Right lobe of liver (tissue), 6 donors: ENCODE results near the gene FAM234B. TPM values are rescaled to one million over a fixed set of nuclear protein-coding genes. Genes with fewer than 3 reads are reported as not detected.
"Not testable (repeated sequence)": the region's sequence is repeated elsewhere in the genome, so short reads cannot be mapped to it uniquely, and the experiment has no call there.

Source experiments
- ATAC-seq, 4 donors: fragments of 200-7000 bp; cut with Tn5 transposase; one replicate each; pipeline ENCODE4 v1.9.1; 2020; ENCODE audit warnings: mild to moderate bottlenecking in 4 of 4, moderate library complexity in 4 of 4
- DNase-seq, 3 donors: peaks; one replicate each; pipeline ENCODE4 v3.0.0-alpha.2; 2020
- H3K27ac ChIP-seq, 3 donors: fragments of 200-600 bp; one replicate each; pipeline ENCODE4 v1.8.0; 2022
- H3K27me3 ChIP-seq, 2 donors: fragments of 200-600 bp; one replicate each; pipeline ENCODE4 v1.8.0; 2022
- H3K36me3 ChIP-seq, 4 donors: fragments of 200-600 bp; sonication (generic) in 1 of 4; one replicate each; pipeline versions ENCODE4 v1.5.1 to v1.8.0; 2017 to 2022; ENCODE audit warnings: control low read depth in 1 of 4
- H3K4me1 ChIP-seq, 4 donors: fragments of 200-600 bp; sonication (generic) in 1 of 4; one replicate each; pipeline versions ENCODE4 v1.5.1 to v1.8.0; 2017 to 2022; ENCODE audit warnings: control low read depth in 1 of 4
- H3K4me3 ChIP-seq, 3 donors: fragments of 200-600 bp; one replicate each; pipeline ENCODE4 v1.8.0; 2022
- H3K9me3 ChIP-seq, 4 donors: fragments of 200-600 bp; sonication (generic) in 1 of 4; one replicate each; pipeline versions ENCODE4 v1.5.1 to v1.8.0; 2017 to 2022; ENCODE audit warnings: control low read depth in 1 of 4
- POLR2A ChIP-seq: fragments of 450-650 bp; IDR thresholded peaks from one replicate; pipeline ENCODE4 v1.6.1; 2017; ENCODE audit warnings: antibody characterized with exemption, mild to moderate bottlenecking
- WGBS: methylation state at CpG from one replicate; pipeline ENCODE4 v1.1.6; 2018; ENCODE audit warnings: low coverage, low lambda C conversion rate; ENCODE audit not compliant: insufficient coverage; ENCODE audit errors: missing lambda C conversion rate; 5-methylcytosine and 5-hydroxymethylcytosine counted together
- intact Hi-C, 2 donors: fragments of 100-400 bp; cut with DNase I; formaldehyde crosslinking; loops; one replicate each; pipeline versions ENCODE4 v1.11.2 to v1.14.1; 2022
- total RNA-seq, 6 experiments: library from RNA; depleted of rRNA in 2 of 6; stranded (reverse); fragments of >200 nt in 2 of 6; fragmentation: NEBNext Ultra II Directional in 3 of 6; extraction: Animal tissue kit (Norgen Biotek cat#: 25700) in 3 of 6; gene quantifications; one replicate each; pipeline versions ENCODE4 v1.1.0 to v1.2.4, GENCODE V29; 2016 to 2023
- TF ChIP-seq, protein P1 (sequence below), 4 donors: fragments of 200-600 bp in 3 of 4; fragments of 450-650 bp in 1 of 4; IDR thresholded peaks; one replicate each; pipeline versions ENCODE4 v1.5.1 to v1.8.0; 2016 to 2022; ENCODE audit warnings: antibody characterized with exemption in 4 of 4, mild to moderate bottlenecking in 2 of 4
- donor health status: DM: no; HTN: yes; CAD: no.
- donor health status: DM: no; HTN: no; CAD: no.
- donor health status: DM: no; HTN: no; CAD: no.
- donor health status: DM: no; HTN: yes; CAD: no.
- donor health status: DM: no; HTN: yes; CAD: no.

FAM234B gene
- total RNA-seq, 6 experiments from 2014 or later = 2.9 to 4.8 (median 3.2) TPM

GRCh38 chr12:13049816-13050215, 5.6 kb downstream of the FAM234B start:
- Histone ChIP-seq H3K36me3 (no peaks in the 10 kb centered on the region), H3K4me1 (peaks cover 0 to 12% (median 0%) of the 10 kb centered on the region in 4 donors), H3K9me3 (no peaks in the 10 kb centered on the region), H3K27me3 (no peaks in the 10 kb centered on the region), H3K27ac (no peak overlapping the region), H3K4me3 (no peak overlapping the region)
- 83% methylated on average over 1 of the region's 3 CpGs for WGBS
- TF ChIP-seq, protein P1, sequence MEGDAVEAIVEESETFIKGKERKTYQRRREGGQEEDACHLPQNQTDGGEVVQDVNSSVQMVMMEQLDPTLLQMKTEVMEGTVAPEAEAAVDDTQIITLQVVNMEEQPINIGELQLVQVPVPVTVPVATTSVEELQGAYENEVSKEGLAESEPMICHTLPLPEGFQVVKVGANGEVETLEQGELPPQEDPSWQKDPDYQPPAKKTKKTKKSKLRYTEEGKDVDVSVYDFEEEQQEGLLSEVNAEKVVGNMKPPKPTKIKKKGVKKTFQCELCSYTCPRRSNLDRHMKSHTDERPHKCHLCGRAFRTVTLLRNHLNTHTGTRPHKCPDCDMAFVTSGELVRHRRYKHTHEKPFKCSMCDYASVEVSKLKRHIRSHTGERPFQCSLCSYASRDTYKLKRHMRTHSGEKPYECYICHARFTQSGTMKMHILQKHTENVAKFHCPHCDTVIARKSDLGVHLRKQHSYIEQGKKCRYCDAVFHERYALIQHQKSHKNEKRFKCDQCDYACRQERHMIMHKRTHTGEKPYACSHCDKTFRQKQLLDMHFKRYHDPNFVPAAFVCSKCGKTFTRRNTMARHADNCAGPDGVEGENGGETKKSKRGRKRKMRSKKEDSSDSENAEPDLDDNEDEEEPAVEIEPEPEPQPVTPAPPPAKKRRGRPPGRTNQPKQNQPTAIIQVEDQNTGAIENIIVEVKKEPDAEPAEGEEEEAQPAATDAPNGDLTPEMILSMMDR (IDR thresholded peaks at IDR 0.05) = no peak
- TF ChIP-seq POLR2A = no peak
- intact Hi-C loops = no loop called here
- DNase-seq = no peak
- ATAC-seq = peak in 3 of 4 donors; percentile 22 to 57 (median 51)

DNA sequence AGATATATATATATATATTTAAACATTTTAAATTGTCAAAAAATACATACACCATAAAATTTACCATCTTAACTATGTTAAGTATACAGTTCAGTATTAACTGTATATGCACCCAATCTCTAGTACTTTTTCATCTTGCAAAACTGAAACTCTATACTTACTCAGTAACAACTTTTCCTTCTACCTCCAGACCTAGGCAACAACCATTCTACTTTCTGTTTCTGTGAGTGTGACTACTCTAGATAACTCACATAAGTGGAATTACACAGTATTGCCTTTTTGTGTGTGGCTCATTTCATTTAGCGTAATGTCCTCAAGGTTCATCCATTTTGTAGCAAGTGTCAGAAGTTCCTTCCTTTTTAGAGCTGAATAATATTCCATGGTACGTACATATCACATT, 8.2 kb downstream of the FAM234B start:
- Histone ChIP-seq H3K9me3 (no peaks in the 10 kb centered on the region), H3K27ac (no peak overlapping the region), H3K4me3 (no peak overlapping the region), H3K36me3 (peaks cover 0 to 1% (median 0%) of the 10 kb centered on the region in 4 donors), H3K4me1 (peaks cover 0 to 6% (median 0%) of the 10 kb centered on the region in 4 donors), H3K27me3 (no peaks in the 10 kb centered on the region)
- DNase-seq (no peak), ATAC-seq (no peak)
- TF ChIP-seq POLR2A = no peak
- TF ChIP-seq, protein P1 (IDR thresholded peaks at IDR 0.05) = no peak
- WGBS = 44% methylated on average over 2 of the region's 2 CpGs
- intact Hi-C loops = no loop called here

DNA sequence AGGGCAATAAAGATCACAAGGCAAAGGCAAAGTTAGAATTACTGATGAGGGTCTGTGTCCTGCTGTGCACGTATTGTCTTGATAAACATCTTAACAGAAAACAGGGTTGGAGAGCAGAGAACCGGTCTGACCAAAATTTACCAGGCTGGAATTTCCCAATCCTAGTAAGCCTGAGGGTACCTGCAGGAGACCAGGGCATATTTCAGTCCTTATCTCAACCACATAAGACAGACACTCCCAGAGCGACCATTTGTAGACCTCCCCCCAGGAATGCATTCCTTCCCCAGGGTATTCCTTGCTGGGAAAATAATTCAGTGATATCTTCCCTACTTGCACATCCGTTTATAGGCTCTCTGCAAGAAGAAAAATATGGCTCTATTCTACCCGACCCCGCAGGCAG, 9.4 kb downstream of the FAM234B start:
- intact Hi-C loops, H3K27ac ChIP-seq, H3K9me3 ChIP-seq, ATAC-seq, H3K4me1 ChIP-seq, H3K4me3 ChIP-seq, H3K36me3 ChIP-seq, H3K27me3 ChIP-seq, DNase-seq: not testable (repeated sequence)
- 93% methylated on average over 5 of the region's 6 CpGs for WGBS

- ATAC-seq = peak in 1 of 4 donors; percentile 24
- intact Hi-C loops = no loop called here
- Histone ChIP-seq H3K27me3 (no peaks in the 10 kb centered on the region), H3K4me1 (no peaks in the 10 kb centered on the region), H3K9me3 (no peaks in the 10 kb centered on the region), H3K36me3 (peaks cover 0 to under 1% (median 0%) of the 10 kb centered on the region in 4 donors), H3K4me3 (no peak overlapping the region), H3K27ac (no peak overlapping the region)
- no peak for DNase-seq
- WGBS = 85% methylated on average over 2 of the region's 2 CpGs
- TF ChIP-seq, protein P1 (IDR thresholded peaks at IDR 0.05) = no peak
- TF ChIP-seq POLR2A = no peak
These were observed 16.4 kb downstream of the FAM234B start for GRCh38 chr12:13060581-13060980.

DNA sequence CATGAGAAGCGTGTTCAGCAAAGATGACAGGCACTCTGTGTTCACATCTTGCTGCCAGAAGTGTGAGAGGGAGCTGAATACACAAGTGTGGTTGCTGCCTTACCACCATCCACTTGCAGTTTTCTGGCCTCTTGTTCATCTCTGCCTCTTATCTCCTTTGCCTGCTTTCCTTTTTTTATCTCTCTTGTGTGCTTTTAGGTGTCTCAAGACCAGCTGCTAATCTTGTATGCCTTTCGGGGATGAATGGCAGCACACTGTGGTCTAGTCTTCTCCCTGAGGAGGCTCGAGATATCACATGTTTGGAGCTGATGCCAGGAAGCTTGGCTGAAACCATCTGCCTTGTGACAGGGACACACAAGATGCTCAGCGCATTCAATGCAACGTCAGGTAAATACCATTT, 17.2 kb downstream of the FAM234B start:
- 92% methylated on average over 5 of the region's 5 CpGs for WGBS
- H3K9me3 ChIP-seq = no peaks in the 10 kb centered on the region
- no peak overlapping the region for H3K4me3 ChIP-seq
- no peak overlapping the region for H3K27ac ChIP-seq
- intact Hi-C loops = no loop called here
- H3K27me3 ChIP-seq = no peaks in the 10 kb centered on the region
- ATAC-seq = no peak
- H3K36me3 ChIP-seq = no peaks in the 10 kb centered on the region
- TF ChIP-seq, protein P1 (IDR thresholded peaks at IDR 0.05) = no peak
- TF ChIP-seq POLR2A = no peak
- no peaks in the 10 kb centered on the region for H3K4me1 ChIP-seq
- no peak for DNase-seq
